GOT3 (cell line): ENCODE results near the gene PI4KA.

ENCODE experiments used
- DNase-seq: peaks from one replicate; lab custom pipeline; 2025; ENCODE audit warnings: mixed read lengths; lab: John Stamatoyannopoulos, UW

The PI4KA gene

GRCh38 chr22:20815477-20816050 is 43.0 kb downstream of the PI4KA start:
- DNase-seq: no peak

GRCh38 chr22:20814221-20814808 is 44.3 kb downstream of the PI4KA start:
- no peak for DNase-seq

- DNase-seq: no peak
Measured at GRCh38 chr22:20813056-20813455, 45.6 kb downstream of the PI4KA start.

GRCh38 chr22:20811971-20812660 is 46.5 kb downstream of the PI4KA start:
- DNase-seq: no peak

- DNase-seq: no peak
Measured at GRCh38 chr22:20811171-20811570, 47.4 kb downstream of the PI4KA start.

GRCh38 chr22:20810645-20811044 is 48.0 kb downstream of the PI4KA start:
- no peak for DNase-seq

GRCh38 chr22:20809538-20810185 is 48.9 kb downstream of the PI4KA start:
- DNase-seq: no peak

GRCh38 chr22:20808844-20809243 is 49.8 kb downstream of the PI4KA start:
- DNase-seq: no peak

GRCh38 chr22:20807315-20807752 is 51.3 kb downstream of the PI4KA start:
- no peak for DNase-seq

GRCh38 chr22:20805972-20806471 is 52.6 kb downstream of the PI4KA start:
- DNase-seq: no peak

- no peak for DNase-seq
Measured at GRCh38 chr22:20804650-20805049, 54.0 kb downstream of the PI4KA start.

- no peak for DNase-seq
Measured at GRCh38 chr22:20803696-20804324, 54.8 kb downstream of the PI4KA start.

GRCh38 chr22:20802922-20803553 is 55.6 kb downstream of the PI4KA start:
- no peak for DNase-seq

GRCh38 chr22:20802452-20802851 is 56.2 kb downstream of the PI4KA start:
- DNase-seq: no peak

GRCh38 chr22:20799449-20799848 is 59.2 kb downstream of the PI4KA start:
- DNase-seq: no peak

- no peak for DNase-seq
Measured at GRCh38 chr22:20798974-20799373, 59.6 kb downstream of the PI4KA start.

- DNase-seq: no peak
Measured at GRCh38 chr22:20798218-20798617, 60.4 kb downstream of the PI4KA start.

- DNase-seq: no peak
Measured at GRCh38 chr22:20796731-20797130, 61.9 kb downstream of the PI4KA start.

- no peak for DNase-seq
Measured at GRCh38 chr22:20794650-20795413, 63.8 kb downstream of the PI4KA start.

- no peak for DNase-seq
Measured at GRCh38 chr22:20793748-20794649, 64.6 kb downstream of the PI4KA start.
